T follicular helper cell (primary cell): Measurements from ENCODE around the gene PHF21B.

Experiments used
- DNase-seq: peaks from one replicate; pipeline ENCODE4 v3.0.0-alpha.2; 2020; ENCODE audit warnings: low read depth

Gene PHF21B

DNA sequence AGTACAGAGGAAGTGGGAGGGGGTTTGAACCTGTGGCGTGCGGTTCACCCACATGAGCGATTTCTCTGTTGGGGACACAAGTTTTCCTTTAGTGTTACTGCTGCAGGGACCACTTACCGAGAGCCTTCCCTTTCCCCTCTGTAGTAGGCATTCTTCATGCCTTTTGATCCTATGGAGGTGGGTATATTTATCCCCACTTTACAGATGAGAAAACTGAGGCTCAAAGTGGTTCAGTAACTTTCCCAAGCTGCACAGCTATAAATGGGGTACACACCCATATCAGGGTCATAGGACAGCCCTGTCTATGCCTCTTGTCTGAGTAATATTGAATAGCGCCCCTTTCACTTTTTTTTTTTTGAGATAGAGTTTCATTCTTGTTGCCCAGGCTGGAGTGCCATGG lies 3.3 kb upstream of the PHF21B start:
- no peak for DNase-seq

GRCh38 chr22:45010532-45010900 lies 711 bp upstream of the PHF21B start:
- DNase-seq = no peak

DNA sequence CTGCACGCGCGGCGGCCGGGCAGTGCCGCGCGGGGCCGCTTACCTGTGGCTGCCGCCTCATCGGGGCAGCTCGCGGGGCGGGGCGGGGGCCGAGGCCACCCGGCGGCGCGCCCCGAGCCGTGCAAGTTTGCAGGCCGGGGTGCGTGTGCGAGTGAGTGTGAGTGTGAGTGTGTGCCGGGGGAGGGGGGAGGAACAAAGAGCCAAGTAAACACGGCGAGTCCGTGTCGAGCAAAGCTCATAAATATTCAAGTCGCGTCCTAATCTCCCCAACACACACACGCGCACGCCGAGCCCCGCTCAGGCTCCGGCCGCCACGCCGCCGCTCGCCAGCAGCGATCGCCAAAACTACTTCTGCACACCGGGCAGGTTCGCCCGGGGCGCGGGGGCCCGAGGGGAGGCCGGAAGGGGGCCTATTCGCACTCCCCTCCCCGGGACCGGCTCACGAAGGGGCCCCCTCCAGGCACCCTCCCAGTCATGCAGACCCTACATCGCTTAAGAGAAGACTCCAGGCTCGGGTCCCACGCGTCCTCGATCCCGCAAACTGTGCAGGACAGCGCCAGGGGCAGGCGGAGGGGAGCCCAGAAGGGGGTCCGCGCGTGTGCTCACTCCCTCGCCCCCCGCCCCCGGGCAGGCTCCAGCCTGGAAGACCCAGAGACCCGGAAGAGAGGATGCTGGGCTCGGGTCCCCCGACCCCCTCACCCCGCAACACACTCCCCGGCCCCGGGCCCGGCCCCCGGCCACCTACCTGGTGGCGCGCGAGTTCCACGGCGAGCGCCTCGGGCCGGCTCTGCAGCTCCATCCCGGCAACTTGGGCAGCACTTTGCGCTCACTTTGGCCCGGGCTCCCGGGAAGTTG lies 827 bp downstream of the PHF21B start:
- DNase-seq = no peak

GRCh38 chr22:45008186-45008681 lies 1.6 kb downstream of the PHF21B start:
- no peak for DNase-seq

DNA sequence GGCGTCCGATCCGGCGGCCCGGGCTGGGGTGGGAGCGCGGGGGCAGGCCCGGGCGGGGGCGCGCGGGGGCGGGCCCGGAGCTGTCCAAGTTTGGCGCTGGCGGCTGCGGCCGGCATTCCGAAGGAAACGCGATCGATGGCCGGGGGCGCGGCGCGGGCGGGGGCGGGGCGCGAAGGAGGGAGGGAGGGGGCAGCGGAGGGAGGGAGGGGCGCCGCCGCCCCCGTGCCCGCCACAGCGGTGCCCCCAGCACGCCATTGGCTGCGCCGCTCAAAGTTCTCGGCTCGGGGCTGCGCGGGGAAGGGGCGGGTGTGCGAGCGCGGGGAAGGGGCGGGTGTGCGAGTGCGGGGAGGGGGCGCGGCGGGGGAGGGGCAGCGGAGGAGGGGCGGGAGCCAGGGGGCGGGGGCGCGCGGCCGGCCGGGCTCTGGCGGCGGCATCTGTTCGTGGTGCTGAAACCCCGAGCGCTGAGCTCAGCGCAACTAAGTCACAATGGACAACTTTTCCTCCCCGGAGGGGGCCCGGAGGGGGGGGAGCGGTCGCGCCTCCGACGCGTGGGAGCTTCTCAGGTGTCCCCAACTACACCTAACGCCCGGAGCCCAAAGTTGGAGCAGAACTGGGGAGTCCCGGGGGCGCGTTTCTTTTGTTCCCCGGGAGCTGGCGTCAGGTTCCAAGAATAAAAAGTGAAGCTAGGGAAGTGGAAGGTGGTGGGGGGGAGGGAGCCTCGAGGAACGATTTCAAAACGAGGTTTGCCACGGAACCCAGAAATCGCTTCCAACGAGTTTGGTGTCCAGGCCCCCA lies 2.2 kb downstream of the PHF21B start:
- no peak for DNase-seq

DNA sequence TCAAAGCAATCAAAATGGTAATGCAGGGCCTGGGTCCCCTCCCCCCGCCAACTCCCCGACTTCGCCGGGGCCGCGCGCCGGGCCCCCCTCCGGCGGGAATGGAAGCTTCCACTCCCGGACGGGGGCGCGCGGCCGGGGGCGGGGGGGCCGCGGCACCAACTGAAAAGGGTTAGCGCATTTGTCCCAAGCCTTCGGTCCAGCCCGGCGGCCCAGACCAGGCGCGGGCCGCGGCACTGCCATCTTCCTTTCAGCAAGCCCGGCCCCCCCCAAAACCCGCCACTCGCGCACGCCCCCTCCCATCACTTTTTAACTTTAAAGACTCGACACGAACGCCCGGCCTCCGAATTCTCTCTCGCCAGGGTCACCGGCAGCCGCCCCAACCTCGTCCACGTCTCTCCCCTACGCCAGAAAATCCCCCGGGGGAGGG lies 2.8 kb downstream of the PHF21B start:
- no peak for DNase-seq

DNA sequence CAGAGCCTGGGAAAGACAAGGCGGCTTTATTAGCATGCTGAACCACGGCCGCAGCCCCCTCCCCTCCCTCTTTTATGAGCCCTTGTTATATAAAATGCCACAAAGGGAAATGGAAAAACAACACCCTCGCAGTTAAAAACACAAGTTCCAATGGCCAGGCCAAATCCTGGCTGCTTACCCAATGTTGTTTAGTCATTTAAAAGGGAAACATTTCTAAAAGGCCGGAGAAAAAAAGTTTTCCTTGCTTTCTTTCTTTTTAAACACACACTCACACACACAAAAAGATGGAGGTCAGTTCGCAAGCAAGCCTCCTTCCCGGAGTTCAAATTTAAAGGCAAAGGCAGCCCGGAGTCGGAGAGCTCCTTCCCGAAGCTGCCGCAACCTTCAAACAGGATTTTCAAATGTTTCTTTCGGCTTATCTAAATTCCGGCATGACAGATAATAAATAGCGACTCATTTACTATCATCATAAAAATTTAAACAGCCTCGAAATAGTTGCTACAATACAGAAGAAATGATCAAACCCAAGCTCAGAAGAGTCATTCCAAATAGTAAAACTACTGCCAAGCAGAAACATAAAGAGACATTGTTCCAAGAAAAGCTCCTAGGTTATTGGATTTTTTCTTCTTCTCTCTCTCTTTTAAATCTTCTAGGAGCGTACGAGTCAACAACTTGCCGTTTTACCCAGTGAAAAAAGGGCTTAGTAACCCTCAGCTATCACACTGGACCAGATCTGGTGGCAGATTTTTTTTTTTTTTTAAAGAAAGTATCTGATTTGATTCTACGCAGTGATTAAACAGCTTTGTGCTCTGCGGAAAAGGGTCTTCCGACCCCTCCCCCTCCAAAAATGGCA lies 3.5 kb downstream of the PHF21B start:
- no peak for DNase-seq

- DNase-seq = no peak
Measured at GRCh38 chr22:45001653-45002052, 8.2 kb downstream of the PHF21B start.

DNA sequence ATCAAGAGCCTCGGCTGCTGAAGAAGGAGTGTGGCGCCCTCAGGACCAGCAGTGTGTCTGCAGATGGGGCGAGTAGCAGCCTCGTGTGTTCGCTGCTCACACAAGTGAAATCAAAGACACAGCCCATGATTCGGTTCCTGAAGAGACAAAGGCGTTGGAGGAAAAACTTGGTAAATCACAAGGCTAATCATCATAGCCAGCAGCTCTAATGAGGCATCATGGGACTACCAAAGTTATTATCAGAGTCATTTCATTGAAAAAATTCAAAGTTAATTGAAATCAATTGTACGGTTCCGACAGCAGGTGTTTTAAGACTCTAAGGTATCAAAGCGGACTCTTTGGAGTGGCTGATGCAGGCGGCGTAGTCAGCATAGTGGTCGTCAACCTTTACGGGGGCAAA lies 9.5 kb downstream of the PHF21B start:
- no peak for DNase-seq

GRCh38 chr22:44999687-45000086 lies 10.1 kb downstream of the PHF21B start:
- DNase-seq = no peak

GRCh38 chr22:44999231-44999630 lies 10.6 kb downstream of the PHF21B start:
- DNase-seq = no peak

- DNase-seq = no peak
Measured at GRCh38 chr22:44998296-44998695, 11.5 kb downstream of the PHF21B start.

GRCh38 chr22:44997060-44997459 lies 12.7 kb downstream of the PHF21B start:
- no peak for DNase-seq

- no peak for DNase-seq
Measured at GRCh38 chr22:44996648-44997047, 13.2 kb downstream of the PHF21B start.

DNA sequence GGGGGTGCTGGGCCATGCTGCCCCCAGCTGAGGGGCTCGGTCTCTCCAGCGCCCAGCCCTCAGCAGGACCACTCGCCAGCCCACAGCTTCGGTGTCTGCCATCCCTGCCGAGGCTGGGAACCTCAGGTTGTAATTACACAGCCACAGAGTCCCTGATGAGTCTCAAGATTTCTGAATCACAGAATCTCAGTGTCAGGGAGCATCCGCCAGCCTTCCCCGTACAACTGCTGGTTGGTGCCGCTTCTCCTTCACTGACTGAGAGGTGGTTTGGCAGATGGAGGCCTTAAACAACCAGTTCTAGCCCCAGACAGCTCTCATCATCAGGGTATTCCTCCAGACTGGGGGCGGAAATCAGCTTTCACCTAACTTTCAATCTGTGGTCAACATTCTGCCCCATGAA lies 13.7 kb downstream of the PHF21B start:
- DNase-seq = no peak

GRCh38 chr22:44995715-44996114 lies 14.1 kb downstream of the PHF21B start:
- no peak for DNase-seq

- DNase-seq = no peak
Measured at GRCh38 chr22:44995105-44995514, 14.7 kb downstream of the PHF21B start.

DNA sequence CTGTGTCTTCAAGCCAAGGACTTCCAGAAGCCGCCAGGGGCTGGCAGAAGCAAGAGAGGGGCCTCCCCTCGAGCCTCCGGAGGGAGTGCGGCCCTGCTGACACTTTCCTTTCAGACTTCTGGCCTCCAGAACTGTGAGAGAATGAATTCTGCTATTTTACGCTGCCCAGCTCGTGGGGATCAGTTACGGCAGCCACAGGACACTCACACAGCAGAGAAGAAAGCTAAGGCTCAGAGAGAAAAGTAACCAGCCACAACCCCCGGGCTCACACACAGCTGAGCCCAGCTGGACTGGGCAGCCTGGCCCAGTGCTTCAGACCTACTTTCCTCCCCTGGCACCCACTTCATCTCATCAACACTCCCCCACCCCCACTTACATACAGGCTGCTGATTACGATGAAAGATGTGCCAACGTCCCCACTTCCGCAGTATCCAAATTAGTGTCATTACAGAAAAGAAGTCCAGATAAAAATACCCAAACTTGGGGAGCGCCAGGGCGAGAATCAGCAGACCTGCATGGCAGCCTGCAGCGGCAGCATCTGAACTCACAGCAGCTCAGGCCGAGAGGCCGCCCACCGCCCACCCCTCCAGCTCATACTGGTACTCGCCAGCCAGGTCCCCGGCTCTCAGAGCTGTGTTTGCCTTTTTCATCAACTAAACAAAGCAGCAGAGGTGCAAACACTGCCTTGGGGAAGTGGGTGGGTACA lies 15.3 kb downstream of the PHF21B start:
- no peak for DNase-seq

- no peak for DNase-seq
Measured at GRCh38 chr22:44992166-44992565, 17.6 kb downstream of the PHF21B start.

- no peak for DNase-seq
Measured at GRCh38 chr22:44991218-44991617, 18.6 kb downstream of the PHF21B start.

DNA sequence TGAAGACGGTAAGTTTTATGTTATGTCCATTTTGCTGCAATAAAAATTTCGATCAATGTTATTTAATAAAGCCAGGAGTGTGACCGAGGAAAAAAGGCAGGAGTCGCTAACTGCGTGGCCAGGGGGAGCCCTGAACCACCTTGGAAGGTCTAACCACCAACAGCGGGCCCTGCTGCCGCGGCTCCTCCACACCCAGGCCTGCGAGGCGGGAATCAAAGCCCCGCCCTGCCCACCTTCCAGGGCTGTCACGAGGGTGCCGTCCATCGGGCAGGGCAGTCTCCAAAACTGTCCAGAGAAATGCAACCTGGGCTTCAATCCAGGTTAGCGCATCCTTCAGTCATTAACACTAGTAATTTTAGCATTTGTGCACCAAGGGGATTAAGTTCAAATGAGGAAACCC lies 19.0 kb downstream of the PHF21B start:
- no peak for DNase-seq

DNA sequence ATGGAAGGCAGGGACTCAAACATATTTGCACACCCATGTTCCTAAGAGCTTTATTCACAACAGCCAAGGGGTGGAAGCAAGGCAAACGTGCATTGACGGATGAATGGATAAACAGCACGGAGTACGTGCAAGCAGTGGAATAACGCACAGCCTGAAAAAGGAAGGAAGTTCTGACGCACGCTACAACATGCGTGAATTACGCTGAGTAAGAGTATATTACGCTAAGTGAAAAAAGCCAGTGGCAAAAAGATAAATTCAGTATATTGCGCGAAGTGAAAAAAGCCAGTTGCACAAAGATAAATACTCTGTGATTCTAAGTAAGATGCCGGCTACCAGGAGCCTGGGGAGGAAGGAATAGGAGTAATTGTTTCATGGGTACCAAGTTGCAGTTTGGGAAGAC lies 19.5 kb downstream of the PHF21B start:
- no peak for DNase-seq
